ENCODE measurements around the gene PNKP. TPM values are rescaled to one million over a fixed set of nuclear protein-coding genes. Genes with fewer than 3 reads are reported as not detected.

Gene PNKP
- 100 to 1,000 TPM in 5 of 7 donors, 10 to 100 TPM in 2; 80.9 to 203 (median 111) TPM for total RNA-seq
- 100 to 1,000 TPM in 1 of 3 donors, 10 to 100 TPM in 2; 36.6 to 135 (median 66.2) TPM for polyA plus RNA-seq
- long read RNA-seq, donor 1, partial matches to known transcripts, result 5 of 15 reads
- long read RNA-seq, donor 1, other reads (novel, unspliced or antisense), result 0 of 15 reads
- long read RNA-seq, donor 2, partial matches to known transcripts, result 0 of 6 reads
- long read RNA-seq, donor 2, other reads (novel, unspliced or antisense), result 0 of 6 reads

GRCh38 chr19:49866933-49867782, at the start of gene PNKP:
Gene PNKP (minus strand): TSS chr19:49867576. CDS start chr19:49867204, 372 bp downstream.
- intact Hi-C loops (cut with DNase I; ENCODE audit: low total_unique reads), result no loop called here
- 0 to 1% (median 0%) methylated on average over 29 to 65 of the region's 65 CpGs for WGBS, 5 donors
- TF ChIP-seq CTCF (IDR thresholded peaks at IDR 0.05 in 8 of 11, conservative IDR thresholded peaks at IDR 0.05 in 3 of 11) (peak in 1 of 11 experiments; percentile 7), POLR2A (IDR thresholded peaks at IDR 0.05) (peak in 2 of 3 donors; percentile 11 to 68), POLR2AphosphoS5 (IDR thresholded peaks at IDR 0.05) (peak; percentile 95 to 98 (median 95))
- Histone ChIP-seq H3K4me1 (peaks cover 40 to 90% (median 70%) of the 10 kb centered on the region in 6 donors), H3K4me3 (peak within 1 kb of the TSS; percentile 69 to 93 (median 88)), H3K36me3 (peaks cover 4 to 49% (median 27%) of the 10 kb centered on the region in 6 donors), H3K27me3 (replicated peaks in 1 of 7) (no peaks in the 10 kb centered on the region), H3K9me3 (no peaks in the 10 kb centered on the region), H3K27ac (peak within 1 kb of the TSS; percentile 86 to 98 (median 95))
- peak; percentile 97 for DNase-seq

- Histone ChIP-seq H3K4me3 (no peak overlapping the region), H3K9me3 (no peaks in the 10 kb centered on the region), H3K27me3 (replicated peaks in 1 of 7) (no peaks in the 10 kb centered on the region), H3K4me1 (peaks cover 20 to 73% (median 39%) of the 10 kb centered on the region in 6 donors), H3K36me3 (peaks cover 0 to 91% (median 32%) of the 10 kb centered on the region in 6 donors), H3K27ac (no peak overlapping the region)
- WGBS, 5 donors, result 96 to 97% (median 97%) methylated on average over 6 of the region's 6 CpGs
- DNase-seq, result no peak
- intact Hi-C loops (cut with DNase I; ENCODE audit: low total_unique reads), result no loop called here
- TF ChIP-seq POLR2A (IDR thresholded peaks at IDR 0.05) (no peak), POLR2AphosphoS5 (IDR thresholded peaks at IDR 0.05) (no peak), CTCF (IDR thresholded peaks at IDR 0.05 in 8 of 11, conservative IDR thresholded peaks at IDR 0.05 in 3 of 11) (no peak)
Measured at GRCh38 chr19:49915271-49915670, 47.9 kb upstream of the PNKP start.

GRCh38 chr19:49913720-49914119, 46.3 kb upstream of the PNKP start:
- DNase-seq, result no peak
- Histone ChIP-seq H3K36me3 (peaks cover 0 to 91% (median 37%) of the 10 kb centered on the region in 6 donors), H3K27ac (peak overlapping the region in 3 of 8 donors; percentile 7 to 50 (median 15)), H3K27me3 (replicated peaks in 1 of 7) (no peaks in the 10 kb centered on the region), H3K4me1 (peaks cover 20 to 74% (median 46%) of the 10 kb centered on the region in 6 donors), H3K4me3 (no peak overlapping the region), H3K9me3 (no peaks in the 10 kb centered on the region)
- 85 to 94% (median 91%) methylated on average over 10 of the region's 10 CpGs for WGBS, 5 donors
- TF ChIP-seq POLR2AphosphoS5 (IDR thresholded peaks at IDR 0.05) (no peak), POLR2A (IDR thresholded peaks at IDR 0.05) (no peak), CTCF (IDR thresholded peaks at IDR 0.05 in 8 of 11, conservative IDR thresholded peaks at IDR 0.05 in 3 of 11) (no peak)
- intact Hi-C loops (cut with DNase I; ENCODE audit: low total_unique reads), result no loop called here
